GM23338 (cell line): Measurements from ENCODE around the gene MPPED2. TPM values are rescaled to one million over a fixed set of nuclear protein-coding genes. Genes with fewer than 3 reads are reported as not detected.

ENCODE experiments used
- ATAC-seq: fragments of 200-7000 bp; cut with Tn5 transposase; 3 replicates; pipeline ENCODE4 v1.9.1; 2020
- DNase-seq: peaks from one replicate; pipeline ENCODE4 v3.0.0-alpha.2; 2015; ENCODE audit warnings: low spot score
- H2AFZ ChIP-seq: fragments of 200-600 bp; sonication (generic); 2 replicates; pipeline ENCODE4 v1.8.0; 2016; ENCODE audit warnings: antibody characterized with exemption, mild to moderate bottlenecking, moderate library complexity
- H3F3A ChIP-seq: fragments of 200-600 bp; sonication (generic); replicated peaks from 2 replicates; pipeline ENCODE4 v1.8.0; 2017; ENCODE audit warnings: antibody characterized with exemption, mixed run types, low read depth
- H3K27ac ChIP-seq: fragments of 200-600 bp; sonication (generic); 2 replicates; pipeline ENCODE4 v1.6.1; 2016; ENCODE audit warnings: low read depth
- H3K27me3 ChIP-seq: fragments of 200-600 bp; sonication (generic); 2 replicates; pipeline ENCODE4 v1.8.0; 2016; ENCODE audit warnings: mild to moderate bottlenecking, mixed run types, moderate library complexity; ENCODE audit not compliant: insufficient read depth
- H3K36me3 ChIP-seq: fragments of 200-600 bp; sonication (generic); 2 replicates; pipeline ENCODE4 v1.8.0; 2016; ENCODE audit warnings: mild to moderate bottlenecking; ENCODE audit not compliant: insufficient read depth
- H3K4me1 ChIP-seq: fragments of 200-600 bp; sonication (generic); 2 replicates; pipeline ENCODE4 v1.8.0; 2016; ENCODE audit warnings: mild to moderate bottlenecking, moderate library complexity; ENCODE audit not compliant: insufficient read depth
- H3K4me2 ChIP-seq: fragments of 200-600 bp; sonication (generic); 2 replicates; pipeline ENCODE4 v1.7.1; 2017; ENCODE audit warnings: mixed run types
- H3K4me3 ChIP-seq: fragments of 200-600 bp; sonication (generic); 2 replicates; pipeline ENCODE4 v1.6.1; 2016; ENCODE audit warnings: mixed run types
- H3K79me2 ChIP-seq: fragments of 200-600 bp; sonication (generic); replicated peaks from 2 replicates; pipeline ENCODE4 v1.8.0; 2017; ENCODE audit warnings: mild to moderate bottlenecking; ENCODE audit not compliant: insufficient read depth
- H3K9me2 ChIP-seq: fragments of 200-600 bp; sonication (generic); 2 replicates; pipeline ENCODE4 v1.8.0; 2017; ENCODE audit not compliant: insufficient read depth
- H4K20me1 ChIP-seq: fragments of 200-600 bp; sonication (generic); replicated peaks from 2 replicates; pipeline ENCODE4 v1.8.0; 2017; ENCODE audit warnings: mild to moderate bottlenecking; ENCODE audit not compliant: insufficient read depth
- H3K27ac Mint-ChIP-seq: 2 replicates; pipeline ENCODE4 v1.8.0; 2020; ENCODE audit warnings: inconsistent platforms, mild to moderate bottlenecking, moderate library complexity, mixed read lengths
- H3K27me3 Mint-ChIP-seq: 3 replicates; pipeline ENCODE4 v1.8.0; 2022; ENCODE audit warnings: low read depth, mild to moderate bottlenecking, moderate library complexity, mixed read lengths, inconsistent platforms; ENCODE audit not compliant: insufficient read depth, poor library complexity
- H3K36me3 Mint-ChIP-seq: 3 replicates; pipeline ENCODE4 v1.8.0; 2021; ENCODE audit warnings: low read depth, mild to moderate bottlenecking, inconsistent platforms, moderate library complexity, mixed read lengths
- H3K4me1 Mint-ChIP-seq: 3 replicates; pipeline ENCODE4 v1.8.0; 2020; ENCODE audit warnings: mild to moderate bottlenecking, inconsistent platforms, mixed read lengths
- H3K4me3 Mint-ChIP-seq: 3 replicates; pipeline ENCODE4 v1.8.0; 2021; ENCODE audit warnings: moderate library complexity, mild to moderate bottlenecking, inconsistent platforms, mixed read lengths
- H3K9me3 Mint-ChIP-seq: 3 replicates; pipeline ENCODE4 v1.8.0; 2020; ENCODE audit warnings: moderate library complexity, mild to moderate bottlenecking, inconsistent platforms, mixed read lengths
- CREB1 ChIP-seq: fragments of 250-450 bp; sonication (Bioruptor Pico); IDR thresholded peaks from 2 replicates; pipeline ENCODE4 v1.5.0; 2020; ENCODE audit warnings: low read depth, mild to moderate bottlenecking, moderate library complexity
- EZH2 ChIP-seq: fragments of 200-600 bp; sonication (generic); IDR thresholded peaks from one replicate; pipeline ENCODE4 v1.8.0; 2017; ENCODE audit warnings: antibody characterized with exemption, mild to moderate bottlenecking, low read depth; ENCODE audit not compliant: unreplicated experiment
- EZH2phosphoT487 ChIP-seq: fragments of 200-600 bp; sonication (generic); IDR thresholded peaks from one replicate; pipeline ENCODE4 v1.8.1; 2018; ENCODE audit warnings: antibody characterized with exemption; ENCODE audit not compliant: unreplicated experiment
- JUNB ChIP-seq: IDR thresholded peaks from one replicate; pipeline ENCODE4 v1.6.1; 2016; ENCODE audit warnings: antibody characterized with exemption; ENCODE audit not compliant: unreplicated experiment
- NANOG ChIP-seq: IDR thresholded peaks from 2 replicates; pipeline ENCODE4 v1.6.1; 2016; ENCODE audit warnings: antibody characterized with exemption, borderline replicate concordance
- POLR2AphosphoS5 ChIP-seq: IDR thresholded peaks from 2 replicates; pipeline ENCODE4 v1.6.1; 2016; ENCODE audit warnings: antibody characterized with exemption, low read depth
- STAT1 ChIP-seq: IDR thresholded peaks from one replicate; pipeline ENCODE4 v1.6.1; 2016; ENCODE audit warnings: antibody characterized with exemption; ENCODE audit not compliant: unreplicated experiment
- ZNF114 ChIP-seq: fragments of 250-450 bp; sonication (Bioruptor Pico); IDR thresholded peaks from 2 replicates; pipeline ENCODE4 v1.5.0; 2020; ENCODE audit warnings: mild to moderate bottlenecking, moderate library complexity
- polyA plus RNA-seq: library from polyadenylated mRNA; unstranded; fragments of >200 nt; fragmentation: Nextera tagmentation; extraction: Ambion mirVana; gene quantifications from 2 replicates; pipeline ENCODE4 v1.2.1, GENCODE V29; 2016
- total RNA-seq: library from RNA; depleted of rRNA; stranded (reverse); fragments of >200 nt; shearing (Covaris generic); gene quantifications from 2 replicates; pipeline ENCODE4 v1.2.3, GENCODE V29; 2014
- TF ChIP-seq, protein P1 (sequence below): IDR thresholded peaks from one replicate; pipeline ENCODE4 v1.6.1; 2018; ENCODE audit warnings: antibody characterized with exemption; ENCODE audit not compliant: unreplicated experiment
- TF ChIP-seq, protein P2 (sequence below): fragments of 250-450 bp; sonication (Bioruptor Pico); IDR thresholded peaks from 2 replicates; pipeline ENCODE4 v1.5.0; 2020; ENCODE audit warnings: mild to moderate bottlenecking, moderate library complexity
- TF ChIP-seq, protein P3 (sequence below), 2 experiments: fragments of 200-600 bp in 1 of 2; sonication (generic) in 1 of 2; conservative IDR thresholded peaks; 2 replicates each; pipeline versions ENCODE4 v1.5.1 to v1.6.1; 2016 to 2017; ENCODE audit warnings: antibody characterized with exemption in 2 of 2, low read depth in 2 of 2, mild to moderate bottlenecking in 2 of 2, moderate library complexity in 1 of 2
- TF ChIP-seq, protein P4 (sequence below): IDR thresholded peaks from 2 replicates; pipeline ENCODE4 v1.6.1; 2016; ENCODE audit warnings: antibody characterized with exemption

Gene MPPED2
- total and polyA plus RNA-seq, 2 experiments from 2014 or later = 4.4 to 6.8 TPM

DNA sequence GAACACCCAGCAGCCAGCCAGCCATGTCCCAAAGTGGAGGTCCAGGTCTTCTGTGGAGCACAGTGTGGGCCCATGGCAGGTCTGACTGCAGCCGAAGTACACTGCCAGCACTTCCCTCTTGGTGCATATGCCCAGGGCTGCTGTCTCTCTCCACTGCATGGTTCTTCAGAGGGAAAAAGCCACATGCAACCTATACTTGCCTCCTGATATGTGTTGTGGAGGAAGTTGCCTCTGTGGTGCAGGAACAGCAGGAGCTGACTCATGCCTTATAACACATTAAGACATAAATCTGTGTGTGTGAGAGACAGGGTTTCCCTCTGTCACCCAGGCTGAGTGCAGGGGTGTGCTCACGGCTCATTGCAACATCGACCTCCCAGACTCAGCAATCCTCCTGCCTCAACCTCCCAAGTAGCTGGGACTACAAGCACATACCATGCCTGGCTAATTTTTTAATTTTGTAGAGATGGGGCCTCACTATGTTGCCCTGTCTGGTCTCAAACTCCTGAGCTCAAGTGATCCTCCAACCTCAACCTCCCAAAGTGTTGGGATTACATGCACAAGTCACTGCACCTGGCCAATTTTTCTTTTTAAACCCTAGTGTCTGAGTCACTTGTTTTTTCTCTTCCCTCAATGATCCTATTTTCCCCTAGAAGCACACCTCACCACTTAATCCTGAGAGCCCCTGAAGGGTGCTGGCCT is 98.8 kb downstream of the MPPED2 start:
- no peak for ATAC-seq

More for the DNA sequence above, 98.8 kb downstream of the MPPED2 start:
- DNase-seq = no peak
- H3K79me2 ChIP-seq = no peaks in the 10 kb centered on the region
- H4K20me1 ChIP-seq = no peaks in the 10 kb centered on the region
- Mint-ChIP-seq H3K36me3 (no peaks in the 10 kb centered on the region), H3K27ac (no peak overlapping the region), H3K4me1 (peaks cover 42% of the 10 kb centered on the region), H3K27me3 (peaks cover 4% of the 10 kb centered on the region), H3K4me3 (no peak overlapping the region), H3K9me3 (no peaks in the 10 kb centered on the region)
- peaks cover 35% of the 10 kb centered on the region for H3K4me1 ChIP-seq
- no peak overlapping the region for H2AFZ ChIP-seq
- no peaks in the 10 kb centered on the region for H3F3A ChIP-seq
- TF ChIP-seq, protein P1, sequence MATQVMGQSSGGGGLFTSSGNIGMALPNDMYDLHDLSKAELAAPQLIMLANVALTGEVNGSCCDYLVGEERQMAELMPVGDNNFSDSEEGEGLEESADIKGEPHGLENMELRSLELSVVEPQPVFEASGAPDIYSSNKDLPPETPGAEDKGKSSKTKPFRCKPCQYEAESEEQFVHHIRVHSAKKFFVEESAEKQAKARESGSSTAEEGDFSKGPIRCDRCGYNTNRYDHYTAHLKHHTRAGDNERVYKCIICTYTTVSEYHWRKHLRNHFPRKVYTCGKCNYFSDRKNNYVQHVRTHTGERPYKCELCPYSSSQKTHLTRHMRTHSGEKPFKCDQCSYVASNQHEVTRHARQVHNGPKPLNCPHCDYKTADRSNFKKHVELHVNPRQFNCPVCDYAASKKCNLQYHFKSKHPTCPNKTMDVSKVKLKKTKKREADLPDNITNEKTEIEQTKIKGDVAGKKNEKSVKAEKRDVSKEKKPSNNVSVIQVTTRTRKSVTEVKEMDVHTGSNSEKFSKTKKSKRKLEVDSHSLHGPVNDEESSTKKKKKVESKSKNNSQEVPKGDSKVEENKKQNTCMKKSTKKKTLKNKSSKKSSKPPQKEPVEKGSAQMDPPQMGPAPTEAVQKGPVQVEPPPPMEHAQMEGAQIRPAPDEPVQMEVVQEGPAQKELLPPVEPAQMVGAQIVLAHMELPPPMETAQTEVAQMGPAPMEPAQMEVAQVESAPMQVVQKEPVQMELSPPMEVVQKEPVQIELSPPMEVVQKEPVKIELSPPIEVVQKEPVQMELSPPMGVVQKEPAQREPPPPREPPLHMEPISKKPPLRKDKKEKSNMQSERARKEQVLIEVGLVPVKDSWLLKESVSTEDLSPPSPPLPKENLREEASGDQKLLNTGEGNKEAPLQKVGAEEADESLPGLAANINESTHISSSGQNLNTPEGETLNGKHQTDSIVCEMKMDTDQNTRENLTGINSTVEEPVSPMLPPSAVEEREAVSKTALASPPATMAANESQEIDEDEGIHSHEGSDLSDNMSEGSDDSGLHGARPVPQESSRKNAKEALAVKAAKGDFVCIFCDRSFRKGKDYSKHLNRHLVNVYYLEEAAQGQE = no peak
- TF ChIP-seq, protein P2, sequence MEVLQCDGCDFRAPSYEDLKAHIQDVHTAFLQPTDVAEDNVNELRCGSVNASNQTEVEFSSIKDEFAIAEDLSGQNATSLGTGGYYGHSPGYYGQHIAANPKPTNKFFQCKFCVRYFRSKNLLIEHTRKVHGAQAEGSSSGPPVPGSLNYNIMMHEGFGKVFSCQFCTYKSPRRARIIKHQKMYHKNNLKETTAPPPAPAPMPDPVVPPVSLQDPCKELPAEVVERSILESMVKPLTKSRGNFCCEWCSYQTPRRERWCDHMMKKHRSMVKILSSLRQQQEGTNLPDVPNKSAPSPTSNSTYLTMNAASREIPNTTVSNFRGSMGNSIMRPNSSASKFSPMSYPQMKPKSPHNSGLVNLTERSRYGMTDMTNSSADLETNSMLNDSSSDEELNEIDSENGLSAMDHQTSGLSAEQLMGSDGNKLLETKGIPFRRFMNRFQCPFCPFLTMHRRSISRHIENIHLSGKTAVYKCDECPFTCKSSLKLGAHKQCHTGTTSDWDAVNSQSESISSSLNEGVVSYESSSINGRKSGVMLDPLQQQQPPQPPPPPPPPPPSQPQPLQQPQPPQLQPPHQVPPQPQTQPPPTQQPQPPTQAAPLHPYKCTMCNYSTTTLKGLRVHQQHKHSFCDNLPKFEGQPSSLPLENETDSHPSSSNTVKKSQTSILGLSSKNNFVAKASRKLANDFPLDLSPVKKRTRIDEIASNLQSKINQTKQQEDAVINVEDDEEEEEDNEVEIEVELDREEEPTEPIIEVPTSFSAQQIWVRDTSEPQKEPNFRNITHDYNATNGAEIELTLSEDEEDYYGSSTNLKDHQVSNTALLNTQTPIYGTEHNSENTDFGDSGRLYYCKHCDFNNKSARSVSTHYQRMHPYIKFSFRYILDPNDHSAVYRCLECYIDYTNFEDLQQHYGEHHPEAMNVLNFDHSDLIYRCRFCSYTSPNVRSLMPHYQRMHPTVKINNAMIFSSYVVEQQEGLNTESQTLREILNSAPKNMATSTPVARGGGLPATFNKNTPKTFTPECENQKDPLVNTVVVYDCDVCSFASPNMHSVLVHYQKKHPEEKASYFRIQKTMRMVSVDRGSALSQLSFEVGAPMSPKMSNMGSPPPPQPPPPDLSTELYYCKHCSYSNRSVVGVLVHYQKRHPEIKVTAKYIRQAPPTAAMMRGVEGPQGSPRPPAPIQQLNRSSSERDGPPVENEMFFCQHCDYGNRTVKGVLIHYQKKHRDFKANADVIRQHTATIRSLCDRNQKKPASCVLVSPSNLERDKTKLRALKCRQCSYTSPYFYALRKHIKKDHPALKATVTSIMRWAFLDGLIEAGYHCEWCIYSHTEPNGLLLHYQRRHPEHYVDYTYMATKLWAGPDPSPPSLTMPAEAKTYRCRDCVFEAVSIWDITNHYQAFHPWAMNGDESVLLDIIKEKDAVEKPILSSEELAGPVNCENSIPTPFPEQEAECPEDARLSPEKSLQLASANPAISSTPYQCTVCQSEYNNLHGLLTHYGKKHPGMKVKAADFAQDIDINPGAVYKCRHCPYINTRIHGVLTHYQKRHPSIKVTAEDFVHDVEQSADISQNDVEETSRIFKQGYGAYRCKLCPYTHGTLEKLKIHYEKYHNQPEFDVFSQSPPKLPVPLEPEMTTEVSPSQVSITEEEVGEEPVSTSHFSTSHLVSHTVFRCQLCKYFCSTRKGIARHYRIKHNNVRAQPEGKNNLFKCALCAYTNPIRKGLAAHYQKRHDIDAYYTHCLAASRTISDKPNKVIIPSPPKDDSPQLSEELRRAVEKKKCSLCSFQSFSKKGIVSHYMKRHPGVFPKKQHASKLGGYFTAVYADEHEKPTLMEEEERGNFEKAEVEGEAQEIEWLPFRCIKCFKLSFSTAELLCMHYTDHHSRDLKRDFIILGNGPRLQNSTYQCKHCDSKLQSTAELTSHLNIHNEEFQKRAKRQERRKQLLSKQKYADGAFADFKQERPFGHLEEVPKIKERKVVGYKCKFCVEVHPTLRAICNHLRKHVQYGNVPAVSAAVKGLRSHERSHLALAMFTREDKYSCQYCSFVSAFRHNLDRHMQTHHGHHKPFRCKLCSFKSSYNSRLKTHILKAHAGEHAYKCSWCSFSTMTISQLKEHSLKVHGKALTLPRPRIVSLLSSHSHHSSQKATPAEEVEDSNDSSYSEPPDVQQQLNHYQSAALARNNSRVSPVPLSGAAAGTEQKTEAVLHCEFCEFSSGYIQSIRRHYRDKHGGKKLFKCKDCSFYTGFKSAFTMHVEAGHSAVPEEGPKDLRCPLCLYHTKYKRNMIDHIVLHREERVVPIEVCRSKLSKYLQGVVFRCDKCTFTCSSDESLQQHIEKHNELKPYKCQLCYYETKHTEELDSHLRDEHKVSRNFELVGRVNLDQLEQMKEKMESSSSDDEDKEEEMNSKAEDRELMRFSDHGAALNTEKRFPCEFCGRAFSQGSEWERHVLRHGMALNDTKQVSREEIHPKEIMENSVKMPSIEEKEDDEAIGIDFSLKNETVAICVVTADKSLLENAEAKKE = no peak
- TF ChIP-seq ZNF114 (CRISPR knock-in tag) = no peak
- TF ChIP-seq, protein P3, sequence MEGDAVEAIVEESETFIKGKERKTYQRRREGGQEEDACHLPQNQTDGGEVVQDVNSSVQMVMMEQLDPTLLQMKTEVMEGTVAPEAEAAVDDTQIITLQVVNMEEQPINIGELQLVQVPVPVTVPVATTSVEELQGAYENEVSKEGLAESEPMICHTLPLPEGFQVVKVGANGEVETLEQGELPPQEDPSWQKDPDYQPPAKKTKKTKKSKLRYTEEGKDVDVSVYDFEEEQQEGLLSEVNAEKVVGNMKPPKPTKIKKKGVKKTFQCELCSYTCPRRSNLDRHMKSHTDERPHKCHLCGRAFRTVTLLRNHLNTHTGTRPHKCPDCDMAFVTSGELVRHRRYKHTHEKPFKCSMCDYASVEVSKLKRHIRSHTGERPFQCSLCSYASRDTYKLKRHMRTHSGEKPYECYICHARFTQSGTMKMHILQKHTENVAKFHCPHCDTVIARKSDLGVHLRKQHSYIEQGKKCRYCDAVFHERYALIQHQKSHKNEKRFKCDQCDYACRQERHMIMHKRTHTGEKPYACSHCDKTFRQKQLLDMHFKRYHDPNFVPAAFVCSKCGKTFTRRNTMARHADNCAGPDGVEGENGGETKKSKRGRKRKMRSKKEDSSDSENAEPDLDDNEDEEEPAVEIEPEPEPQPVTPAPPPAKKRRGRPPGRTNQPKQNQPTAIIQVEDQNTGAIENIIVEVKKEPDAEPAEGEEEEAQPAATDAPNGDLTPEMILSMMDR (conservative IDR thresholded peaks at IDR 0.05; ENCODE audit: low read depth in 2 of 2) = no peak
- TF ChIP-seq STAT1 = no peak
- TF ChIP-seq POLR2AphosphoS5 = no peak
- TF ChIP-seq CREB1 = no peak
- TF ChIP-seq NANOG = no peak
- TF ChIP-seq EZH2 = no peak
- no peak for TF ChIP-seq EZH2phosphoT487
- TF ChIP-seq JUNB = no peak
- TF ChIP-seq, protein P4, sequence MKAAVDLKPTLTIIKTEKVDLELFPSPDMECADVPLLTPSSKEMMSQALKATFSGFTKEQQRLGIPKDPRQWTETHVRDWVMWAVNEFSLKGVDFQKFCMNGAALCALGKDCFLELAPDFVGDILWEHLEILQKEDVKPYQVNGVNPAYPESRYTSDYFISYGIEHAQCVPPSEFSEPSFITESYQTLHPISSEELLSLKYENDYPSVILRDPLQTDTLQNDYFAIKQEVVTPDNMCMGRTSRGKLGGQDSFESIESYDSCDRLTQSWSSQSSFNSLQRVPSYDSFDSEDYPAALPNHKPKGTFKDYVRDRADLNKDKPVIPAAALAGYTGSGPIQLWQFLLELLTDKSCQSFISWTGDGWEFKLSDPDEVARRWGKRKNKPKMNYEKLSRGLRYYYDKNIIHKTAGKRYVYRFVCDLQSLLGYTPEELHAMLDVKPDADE = no peak
- H3K4me2 ChIP-seq = no peak overlapping the region
- H3K36me3 ChIP-seq = no peaks in the 10 kb centered on the region
- no peak overlapping the region for H3K4me3 ChIP-seq
- no peaks in the 10 kb centered on the region for H3K27me3 ChIP-seq
- no peaks in the 10 kb centered on the region for H3K9me2 ChIP-seq
- H3K27ac ChIP-seq = no peak overlapping the region
